ENCODE data around the gene DIP2C.
"Not testable (repeated sequence)": the region's sequence is repeated elsewhere in the genome, so short reads cannot be mapped to it uniquely, and the experiment has no call there.

Gene DIP2C

DNA sequence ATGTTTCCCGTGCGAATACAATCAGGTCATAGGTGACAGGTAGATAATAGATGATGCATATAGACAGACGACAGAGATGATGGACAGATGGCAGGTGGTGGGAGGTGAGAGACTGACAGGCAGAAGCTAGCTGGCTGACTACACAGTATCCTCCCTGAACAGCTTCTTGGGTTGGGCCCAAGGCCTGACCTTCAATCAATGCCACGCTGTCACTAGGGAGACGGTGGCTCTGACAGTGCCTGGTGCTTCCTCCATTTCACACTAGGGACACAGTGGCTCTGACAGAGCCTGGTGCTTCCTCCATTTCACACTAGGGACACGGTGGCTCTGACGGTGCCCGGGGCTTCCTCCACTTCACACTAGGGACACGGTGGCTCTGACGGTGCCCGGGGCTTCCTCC lies 200.1 kb downstream of the DIP2C start:
- no peak for DNase-seq

DNA sequence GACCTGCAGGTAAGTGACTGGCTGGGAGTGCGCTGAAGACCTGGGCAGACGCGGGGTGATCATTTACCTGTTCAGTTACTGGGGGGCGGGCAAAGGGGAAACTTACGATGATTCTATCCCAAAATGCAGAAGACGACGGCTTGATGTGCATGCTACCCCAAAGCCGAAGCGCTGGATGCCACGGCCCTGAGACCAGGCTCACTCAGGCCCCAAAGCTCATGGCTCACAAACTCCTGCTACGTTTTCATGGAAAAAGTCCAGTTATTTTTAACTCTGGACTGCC lies 200.6 kb downstream of the DIP2C start:
- DNase-seq, result no peak

DNA sequence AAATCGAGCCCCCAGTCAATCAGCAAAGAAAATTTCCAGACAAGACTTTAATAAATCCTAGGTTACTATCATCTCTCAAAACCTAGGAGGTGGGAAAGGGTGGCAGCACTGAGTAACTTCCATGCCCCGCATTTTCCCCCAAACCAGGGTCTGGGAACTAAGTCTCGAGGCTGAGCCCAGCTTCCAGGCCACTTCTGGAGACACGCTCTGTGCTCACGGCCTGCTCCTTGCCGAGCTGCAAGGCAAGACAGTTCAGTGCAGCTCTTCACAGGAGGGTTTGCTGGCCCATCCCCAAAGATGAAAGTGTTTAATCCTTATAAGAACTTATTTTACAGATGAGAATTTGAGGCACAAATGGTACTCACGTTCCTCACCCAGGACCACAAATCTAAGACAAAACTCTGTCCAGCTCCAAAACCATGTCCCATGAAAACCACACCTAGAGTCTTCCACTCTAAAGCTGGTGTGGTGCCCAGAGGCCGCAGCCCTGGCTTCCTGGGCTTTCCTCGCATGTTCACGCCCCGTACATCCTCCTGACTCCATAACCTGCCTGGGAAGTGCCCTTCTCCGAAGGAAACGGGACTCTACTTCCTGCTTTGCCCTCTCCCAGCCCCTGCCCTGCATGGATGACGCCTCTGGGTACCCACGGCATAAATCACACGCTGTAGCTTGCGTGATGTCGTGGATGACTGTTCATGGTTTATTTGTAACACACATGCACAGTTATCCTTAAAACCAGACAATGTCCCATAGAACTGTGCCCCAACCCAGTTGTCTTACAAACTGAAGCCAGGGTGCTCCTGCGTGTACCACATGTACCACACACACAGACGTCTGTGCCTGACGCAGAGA lies 201.2 kb downstream of the DIP2C start:
- DNase-seq, result no peak

DNA sequence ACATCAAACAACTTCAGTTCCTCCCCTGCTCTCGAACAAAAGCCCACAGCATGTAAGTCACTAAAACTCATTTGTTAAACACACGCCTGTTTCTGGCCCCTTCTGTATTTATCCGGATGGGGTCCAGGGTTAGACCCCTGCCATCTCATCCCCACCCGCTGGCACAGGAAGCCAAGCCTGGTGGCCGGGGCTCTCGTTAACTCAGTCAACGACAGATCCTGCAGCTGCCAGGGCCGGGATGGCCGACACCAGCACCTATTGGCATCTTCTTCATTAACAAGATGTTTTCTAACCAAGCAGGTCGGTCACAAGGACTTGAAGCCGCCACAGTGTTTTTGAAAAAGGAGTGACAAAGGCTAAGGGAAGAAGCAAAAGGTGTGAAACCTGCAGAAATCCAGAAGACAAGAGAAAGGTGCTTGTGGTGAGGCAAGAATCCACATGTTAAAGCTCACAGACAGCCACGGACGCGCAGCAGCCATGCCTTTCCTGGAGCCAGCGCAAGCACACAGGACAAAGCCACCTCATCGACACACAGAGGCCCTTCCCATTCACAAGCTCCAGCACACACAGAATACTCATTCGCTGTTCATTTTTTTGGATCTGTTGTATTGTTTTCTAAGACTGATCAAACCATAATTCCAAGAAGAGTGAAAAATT lies 202.7 kb downstream of the DIP2C start:
- no peak for DNase-seq

- peak in 1 of 2 experiments; percentile 8 for DNase-seq
These were observed 203.3 kb downstream of the DIP2C start for GRCh38 chr10:486206-486605.

DNA sequence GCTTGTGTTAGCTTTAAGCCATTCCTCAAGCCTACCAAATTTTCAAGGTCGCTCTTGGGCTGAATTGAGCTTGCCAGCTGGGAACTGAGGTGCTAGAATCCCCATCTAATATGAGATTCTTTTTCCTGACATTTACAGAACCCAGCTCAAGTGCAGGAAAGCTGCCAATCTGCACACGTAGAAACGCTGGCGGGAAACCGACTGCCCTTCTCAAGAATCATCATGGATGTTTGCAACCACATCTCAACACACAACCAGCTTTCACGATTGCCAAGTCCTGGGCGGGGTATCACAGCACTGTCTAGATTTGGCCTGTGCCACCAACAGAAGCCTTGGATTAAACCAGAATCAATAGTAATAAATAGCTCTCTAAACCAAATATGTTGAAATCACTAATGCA lies 203.7 kb downstream of the DIP2C start:
- DNase-seq, result peak in 1 of 2 experiments; percentile 31

GRCh38 chr10:484925-485661 lies 204.4 kb downstream of the DIP2C start:
- peak in 1 of 2 experiments; percentile 12 for DNase-seq

DNA sequence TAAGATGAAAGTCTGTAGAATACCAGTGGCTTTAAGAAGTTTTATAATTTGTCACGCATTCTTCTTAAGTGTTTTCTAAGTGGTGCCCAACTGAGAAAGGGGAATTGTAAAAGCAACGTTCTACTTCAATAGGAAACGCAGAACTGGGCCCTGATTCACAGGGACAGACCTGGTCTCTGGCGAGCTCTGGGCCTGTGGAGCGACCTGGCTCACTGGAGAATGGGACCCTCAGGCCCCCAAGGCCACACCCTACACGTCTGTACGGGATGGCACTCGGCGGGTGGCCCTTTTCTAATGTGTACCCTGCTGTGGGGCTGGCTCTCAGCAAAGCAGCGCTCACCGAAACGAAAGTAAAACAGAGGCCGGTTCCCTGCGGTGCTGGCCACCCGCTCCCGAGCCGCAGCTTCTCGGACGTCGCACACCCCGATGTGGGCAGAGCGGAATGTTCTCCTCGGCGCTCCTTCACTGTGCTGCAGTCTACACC lies 205.0 kb downstream of the DIP2C start:
- peak; percentile 8 to 47 for DNase-seq

- no peak for DNase-seq
These were observed 206.2 kb downstream of the DIP2C start for GRCh38 chr10:483261-483660.

DNA sequence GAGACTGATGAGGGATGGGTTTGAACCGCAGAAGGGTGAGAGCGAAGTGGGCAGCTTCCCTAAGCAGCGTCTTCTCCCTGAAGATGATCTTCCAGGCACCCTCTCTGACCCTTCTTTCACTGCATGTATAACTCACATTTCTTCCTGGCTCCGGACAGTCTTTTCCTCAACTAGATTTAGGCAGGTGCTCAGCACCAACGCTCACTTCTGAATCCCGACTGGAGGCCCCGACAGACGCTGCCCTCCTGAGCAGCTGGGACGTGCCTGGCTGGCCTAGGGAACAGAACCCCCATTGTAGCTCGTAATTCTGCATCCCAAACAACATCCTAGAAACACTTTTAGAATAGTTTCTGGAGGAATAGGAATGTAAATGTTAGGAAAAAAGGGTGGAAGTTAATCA lies 206.6 kb downstream of the DIP2C start:
- DNase-seq, result no peak

- DNase-seq, result no peak
These were observed 207.4 kb downstream of the DIP2C start for GRCh38 chr10:482051-482501.

- no peak for DNase-seq
These were observed 207.8 kb downstream of the DIP2C start for GRCh38 chr10:481628-482027.

DNA sequence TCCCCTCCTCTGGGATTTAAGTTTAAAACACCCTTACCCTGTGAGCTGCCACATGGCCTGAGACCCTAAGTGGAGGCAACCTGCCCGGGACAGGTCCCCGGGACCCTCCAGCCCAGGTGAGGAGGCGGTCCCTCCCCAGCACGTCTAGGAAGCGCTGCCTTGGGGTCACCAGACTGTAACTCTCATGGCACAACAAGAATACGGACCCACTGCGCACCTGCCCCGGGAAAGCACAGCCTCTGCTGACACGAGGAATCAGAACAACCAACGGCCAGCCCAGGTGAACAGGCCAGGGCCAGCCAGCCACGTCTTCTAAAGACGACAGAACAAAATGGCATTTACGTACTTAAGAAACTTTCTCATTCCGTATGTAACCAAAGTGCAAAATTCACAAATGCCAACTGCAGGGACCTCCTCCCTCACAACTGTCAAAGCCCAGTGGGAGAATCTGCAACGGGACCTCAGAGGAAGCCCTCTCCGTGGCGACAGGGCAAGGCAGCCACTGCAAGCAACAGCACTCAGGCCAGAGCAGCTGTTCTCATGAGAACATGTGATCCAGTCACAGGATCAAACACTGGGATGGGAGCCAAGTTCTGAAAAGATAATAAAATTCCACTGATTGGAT lies 208.4 kb downstream of the DIP2C start:
- DNase-seq, result peak in 1 of 2 experiments; percentile 9

- no peak for DNase-seq
These were observed 209.0 kb downstream of the DIP2C start for GRCh38 chr10:480498-480927.

- not testable (repeated sequence) for DNase-seq
These were observed 209.6 kb downstream of the DIP2C start for GRCh38 chr10:479706-480497.

GRCh38 chr10:478471-479245 lies 210.8 kb downstream of the DIP2C start:
- no peak for DNase-seq

DNA sequence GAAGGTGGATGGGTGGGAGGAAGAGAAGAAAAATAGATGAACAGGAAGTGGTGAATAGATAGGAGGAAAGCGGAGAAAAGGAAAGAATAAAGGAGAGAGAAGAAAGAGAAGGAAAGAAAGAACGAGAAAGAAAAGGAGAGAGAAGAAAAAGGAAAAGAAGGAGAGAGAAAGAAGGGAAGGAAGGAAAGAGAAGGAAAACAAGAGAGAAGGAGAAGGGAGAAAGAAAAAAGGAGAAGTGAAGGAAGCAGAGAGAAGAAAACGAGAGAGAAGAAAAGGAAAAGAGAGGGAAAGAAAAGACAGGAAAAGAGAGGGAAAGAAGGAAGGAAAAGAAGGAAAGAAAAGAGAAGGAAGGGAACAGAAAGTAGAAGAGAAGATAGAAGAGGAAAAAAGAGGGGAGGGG lies 211.8 kb downstream of the DIP2C start:
- DNase-seq, result no peak

GRCh38 chr10:476455-476780 lies 213.1 kb downstream of the DIP2C start:
- no peak for DNase-seq

GRCh38 chr10:475709-476454 lies 213.6 kb downstream of the DIP2C start:
- DNase-seq, result peak in 1 of 2 experiments; percentile 4

DNA sequence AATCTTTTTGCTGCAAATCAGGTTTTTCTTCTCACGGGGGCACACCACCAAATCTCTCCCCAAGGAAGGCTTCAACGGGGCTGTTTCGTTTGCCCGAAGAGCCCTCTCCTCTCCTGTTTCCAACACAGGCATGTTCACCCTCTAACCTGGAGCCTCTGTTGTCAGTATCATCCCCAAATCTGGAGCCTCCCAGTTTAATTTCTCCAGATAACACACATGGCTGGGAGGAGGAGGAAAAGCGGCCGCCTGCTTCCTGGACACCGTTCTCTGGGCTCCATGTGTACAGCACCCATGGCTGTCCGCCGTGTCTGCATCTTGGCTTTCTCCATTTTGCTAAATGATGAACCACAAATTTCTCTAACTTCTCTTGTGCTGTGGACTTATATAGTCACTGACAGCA lies 214.5 kb downstream of the DIP2C start:
- DNase-seq, result no peak

DNA sequence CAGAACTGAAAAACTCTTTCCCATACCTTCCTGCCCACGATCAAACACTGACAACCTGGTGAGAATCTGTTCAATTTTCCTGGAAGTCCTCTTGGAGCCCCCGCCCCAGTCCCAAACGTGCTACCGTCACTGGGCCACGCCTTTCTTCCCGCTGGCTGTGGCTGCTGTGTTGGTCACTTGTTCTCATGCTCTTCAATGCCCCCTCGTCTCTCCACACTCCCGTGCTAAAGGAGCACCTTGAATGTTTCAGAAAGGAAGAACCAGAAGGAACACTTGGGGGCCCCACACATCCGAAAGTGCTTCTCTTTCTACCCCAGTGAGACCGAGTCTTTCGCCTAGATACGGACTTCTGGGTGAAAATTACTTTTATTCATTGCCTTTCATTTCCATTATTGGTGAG lies 215.1 kb downstream of the DIP2C start:
- no peak for DNase-seq

All from NCI-H187 (cell line).